Measurements from ENCODE around the gene ATP2B1.

DNA sequence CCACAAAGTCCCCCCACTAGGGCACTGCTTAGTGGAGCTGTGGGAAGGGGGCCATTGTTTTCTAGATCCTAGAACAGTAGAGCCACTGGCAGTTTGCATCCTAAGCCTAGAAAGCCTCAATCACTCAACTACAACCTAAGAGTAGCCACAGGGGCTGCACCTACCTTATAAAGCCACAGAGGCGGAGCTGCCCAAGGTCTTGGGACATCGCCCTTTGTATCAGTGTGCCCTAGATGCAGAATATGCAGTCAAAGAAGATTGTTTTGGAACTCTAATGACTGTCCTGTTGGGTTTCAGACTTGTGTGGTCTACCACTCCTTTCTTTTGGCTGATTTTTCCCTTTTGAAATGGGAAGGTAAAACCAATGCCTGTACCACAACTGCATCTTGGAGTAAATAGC, 59.5 kb downstream of the ATP2B1 start:
- TF ChIP-seq, protein P1, sequence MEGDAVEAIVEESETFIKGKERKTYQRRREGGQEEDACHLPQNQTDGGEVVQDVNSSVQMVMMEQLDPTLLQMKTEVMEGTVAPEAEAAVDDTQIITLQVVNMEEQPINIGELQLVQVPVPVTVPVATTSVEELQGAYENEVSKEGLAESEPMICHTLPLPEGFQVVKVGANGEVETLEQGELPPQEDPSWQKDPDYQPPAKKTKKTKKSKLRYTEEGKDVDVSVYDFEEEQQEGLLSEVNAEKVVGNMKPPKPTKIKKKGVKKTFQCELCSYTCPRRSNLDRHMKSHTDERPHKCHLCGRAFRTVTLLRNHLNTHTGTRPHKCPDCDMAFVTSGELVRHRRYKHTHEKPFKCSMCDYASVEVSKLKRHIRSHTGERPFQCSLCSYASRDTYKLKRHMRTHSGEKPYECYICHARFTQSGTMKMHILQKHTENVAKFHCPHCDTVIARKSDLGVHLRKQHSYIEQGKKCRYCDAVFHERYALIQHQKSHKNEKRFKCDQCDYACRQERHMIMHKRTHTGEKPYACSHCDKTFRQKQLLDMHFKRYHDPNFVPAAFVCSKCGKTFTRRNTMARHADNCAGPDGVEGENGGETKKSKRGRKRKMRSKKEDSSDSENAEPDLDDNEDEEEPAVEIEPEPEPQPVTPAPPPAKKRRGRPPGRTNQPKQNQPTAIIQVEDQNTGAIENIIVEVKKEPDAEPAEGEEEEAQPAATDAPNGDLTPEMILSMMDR (IDR thresholded peaks at IDR 0.05), result no peak
- TF ChIP-seq POLR2A (IDR thresholded peaks at IDR 0.05), result no peak
